WERI-Rb-1 (cell line): ENCODE results near the gene HEG1.

ENCODE experiments used
- DNase-seq: peaks from one replicate; pipeline ENCODE4 v3.0.0-alpha.2; 2020
- H3K27ac ChIP-seq: fragments of 250-450 bp; sonication (Bioruptor Pico); 2 replicates; pipeline ENCODE4 v1.5.1; 2020; ENCODE audit warnings: mild to moderate bottlenecking, moderate library complexity
- H3K27me3 ChIP-seq: fragments of 250-450 bp; sonication (Bioruptor Pico); 2 replicates; pipeline ENCODE4 v1.5.1; 2021; ENCODE audit warnings: mild to moderate bottlenecking, low read depth, moderate library complexity; ENCODE audit not compliant: insufficient read depth, severe bottlenecking
- H3K36me3 ChIP-seq: fragments of 250-450 bp; sonication (Bioruptor Pico); 2 replicates; pipeline ENCODE4 v1.5.1; 2020; ENCODE audit warnings: mild to moderate bottlenecking, moderate library complexity
- H3K4me3 ChIP-seq: 2 replicates; pipeline ENCODE4 v1.5.1; 2011; ENCODE audit warnings: low read depth, mild to moderate bottlenecking, control low read depth, low read length
- H3K9me3 ChIP-seq: fragments of 250-450 bp; sonication (Bioruptor Pico); 2 replicates; pipeline ENCODE4 v1.5.1; 2021; ENCODE audit warnings: mild to moderate bottlenecking, moderate library complexity; ENCODE audit not compliant: severe bottlenecking
- TF ChIP-seq, protein P1 (sequence below): IDR thresholded peaks from 2 replicates; pipeline ENCODE4 v1.5.1; 2011; ENCODE audit warnings: low read depth, mild to moderate bottlenecking, control low read depth, inconsistent platforms, low read length

The HEG1 gene

DNA sequence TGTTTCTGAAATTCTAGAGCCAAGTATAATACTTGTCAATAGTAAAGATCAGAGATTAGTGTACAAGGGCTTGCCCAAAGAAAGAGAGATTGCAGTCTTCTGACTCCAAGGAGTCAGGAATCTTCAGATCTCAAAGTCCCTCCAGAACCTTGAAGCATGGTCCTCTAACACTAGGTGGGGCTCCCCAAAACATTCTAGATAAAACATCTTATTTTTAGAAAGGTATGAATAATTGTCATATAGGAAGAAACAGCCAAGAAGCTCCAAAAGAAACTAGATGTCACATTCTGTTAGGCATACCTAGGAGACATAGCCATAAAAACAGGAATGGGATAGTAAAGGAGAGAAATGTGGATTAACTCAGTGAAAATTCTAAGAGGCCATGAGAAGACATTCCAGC, 132.0 kb downstream of the HEG1 start:
- TF ChIP-seq, protein P1, sequence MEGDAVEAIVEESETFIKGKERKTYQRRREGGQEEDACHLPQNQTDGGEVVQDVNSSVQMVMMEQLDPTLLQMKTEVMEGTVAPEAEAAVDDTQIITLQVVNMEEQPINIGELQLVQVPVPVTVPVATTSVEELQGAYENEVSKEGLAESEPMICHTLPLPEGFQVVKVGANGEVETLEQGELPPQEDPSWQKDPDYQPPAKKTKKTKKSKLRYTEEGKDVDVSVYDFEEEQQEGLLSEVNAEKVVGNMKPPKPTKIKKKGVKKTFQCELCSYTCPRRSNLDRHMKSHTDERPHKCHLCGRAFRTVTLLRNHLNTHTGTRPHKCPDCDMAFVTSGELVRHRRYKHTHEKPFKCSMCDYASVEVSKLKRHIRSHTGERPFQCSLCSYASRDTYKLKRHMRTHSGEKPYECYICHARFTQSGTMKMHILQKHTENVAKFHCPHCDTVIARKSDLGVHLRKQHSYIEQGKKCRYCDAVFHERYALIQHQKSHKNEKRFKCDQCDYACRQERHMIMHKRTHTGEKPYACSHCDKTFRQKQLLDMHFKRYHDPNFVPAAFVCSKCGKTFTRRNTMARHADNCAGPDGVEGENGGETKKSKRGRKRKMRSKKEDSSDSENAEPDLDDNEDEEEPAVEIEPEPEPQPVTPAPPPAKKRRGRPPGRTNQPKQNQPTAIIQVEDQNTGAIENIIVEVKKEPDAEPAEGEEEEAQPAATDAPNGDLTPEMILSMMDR = 0 out of 2 replicates have a peak, but pooled peaks have one; percentile 2
- Histone ChIP-seq H3K36me3 (no peaks in the 10 kb centered on the region), H3K4me3 (no peak overlapping the region), H3K27ac (no peak overlapping the region), H3K9me3 (no peaks in the 10 kb centered on the region), H3K27me3 (no peaks in the 10 kb centered on the region)
- DNase-seq = no peak

DNA sequence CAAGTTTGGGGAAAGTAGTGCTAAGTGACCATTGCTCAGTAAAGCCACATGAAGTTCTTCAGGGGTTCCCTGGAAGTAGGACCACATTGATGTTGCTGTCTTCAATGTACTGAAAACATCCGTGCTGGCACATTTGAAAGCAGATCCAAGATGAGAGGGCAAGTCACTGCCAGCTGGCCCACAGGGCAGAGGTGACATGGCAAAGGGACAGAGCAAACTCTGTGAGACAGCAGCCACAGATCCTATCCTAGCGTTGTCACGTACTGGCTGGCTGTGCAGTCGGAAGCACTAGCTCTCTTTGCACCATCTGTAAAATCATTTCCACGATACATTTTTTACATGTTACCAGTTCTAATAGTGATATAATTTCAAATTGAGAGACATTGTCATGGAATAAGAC, 135.1 kb downstream of the HEG1 start:
- Histone ChIP-seq H3K36me3 (no peaks in the 10 kb centered on the region), H3K27me3 (no peaks in the 10 kb centered on the region), H3K27ac (no peak overlapping the region), H3K9me3 (no peaks in the 10 kb centered on the region), H3K4me3 (no peak overlapping the region)
- TF ChIP-seq, protein P1 = no peak
- DNase-seq = no peak

DNA sequence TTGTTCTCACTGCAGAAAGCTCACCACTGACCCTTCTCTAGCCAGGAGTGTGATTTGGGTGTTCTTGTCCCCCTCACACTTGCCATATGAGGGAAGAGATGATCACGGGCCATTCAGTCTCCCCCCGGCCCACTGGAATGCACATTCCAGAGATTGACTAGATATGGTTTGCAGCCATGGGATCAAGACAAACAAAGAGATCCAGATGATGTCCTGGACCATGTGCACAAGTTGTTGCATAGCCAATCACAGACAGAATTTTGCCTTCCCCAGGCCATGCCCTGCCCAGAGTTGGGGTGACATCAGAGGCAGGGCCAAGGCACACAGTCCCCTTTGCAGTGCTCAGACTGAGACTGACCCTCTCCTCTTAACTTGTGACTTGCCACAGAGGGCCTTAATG, 136.0 kb downstream of the HEG1 start:
- no peaks in the 10 kb centered on the region for H3K36me3 ChIP-seq
- H3K27me3 ChIP-seq = no peaks in the 10 kb centered on the region
- TF ChIP-seq, protein P1 = no peak
- DNase-seq = no peak
- H3K4me3 ChIP-seq = no peak overlapping the region
- no peaks in the 10 kb centered on the region for H3K9me3 ChIP-seq
- no peak overlapping the region for H3K27ac ChIP-seq

DNA sequence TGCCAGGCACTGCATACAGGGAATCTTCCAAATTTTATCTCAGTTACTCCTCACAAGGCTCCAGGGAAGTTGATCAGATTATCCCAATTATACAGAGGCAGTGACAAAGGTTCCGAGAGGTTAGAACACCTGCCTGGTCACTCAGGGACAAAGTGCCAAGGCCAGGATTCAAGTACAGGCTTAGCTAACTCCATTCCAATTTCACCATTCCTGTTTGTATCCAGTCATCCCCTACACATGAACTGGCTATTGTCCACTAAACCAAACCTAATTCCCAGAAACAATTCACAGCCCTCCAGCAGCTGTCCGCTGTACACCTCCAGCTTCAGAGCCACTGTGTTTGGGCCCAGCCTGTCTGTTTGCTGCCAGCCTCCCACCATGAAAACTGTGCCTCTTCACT, 137.3 kb downstream of the HEG1 start:
- Histone ChIP-seq H3K27ac (no peak overlapping the region), H3K9me3 (no peaks in the 10 kb centered on the region), H3K27me3 (no peaks in the 10 kb centered on the region), H3K4me3 (no peak overlapping the region), H3K36me3 (no peaks in the 10 kb centered on the region)
- DNase-seq = no peak
- TF ChIP-seq, protein P1 = no peak

DNA sequence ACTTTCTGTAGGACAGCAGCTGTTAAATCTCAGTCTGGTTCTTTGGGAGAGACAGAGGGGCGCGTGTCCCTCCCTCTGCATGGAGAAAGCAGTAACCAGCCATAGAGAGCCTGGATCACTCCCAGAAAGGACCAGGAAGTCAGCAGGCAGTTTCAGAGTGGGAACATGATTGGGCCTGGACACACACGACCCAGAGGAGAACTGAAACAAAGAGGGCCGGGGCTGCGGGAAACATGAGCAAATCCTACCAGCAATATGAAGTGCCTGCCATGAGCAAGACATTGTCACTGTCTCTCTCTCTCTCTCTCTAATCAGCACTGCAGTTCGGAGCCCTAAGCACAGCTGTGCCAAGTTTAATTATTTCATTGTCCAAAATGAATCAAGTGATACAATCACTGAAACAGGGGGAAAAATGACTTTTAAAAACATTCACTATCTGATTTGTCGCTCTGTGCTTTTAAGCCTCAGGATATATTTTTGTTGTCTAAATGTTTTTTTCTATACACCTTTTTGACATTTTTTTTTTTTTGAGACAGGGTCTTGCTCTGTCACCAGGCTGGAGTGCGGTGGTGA, 138.9 kb downstream of the HEG1 start:
- no peak for DNase-seq
- Histone ChIP-seq H3K9me3 (no peaks in the 10 kb centered on the region), H3K27ac (no peak overlapping the region), H3K4me3 (no peak overlapping the region), H3K36me3 (no peaks in the 10 kb centered on the region), H3K27me3 (no peaks in the 10 kb centered on the region)
- TF ChIP-seq, protein P1 = no peak
